Activated naive CD4-positive, alpha-beta T cell (primary cell): ENCODE results near the gene ADGRB2.

ENCODE experiments used
- DNase-seq, 4 experiments: peaks; one replicate each; lab custom pipeline; 2025; lab: John Stamatoyannopoulos, UW

The ADGRB2 gene

GRCh38 chr1:31679091-31679490 lies 85.0 kb downstream of the ADGRB2 start:
- no peak for DNase-seq

- no peak for DNase-seq
These were observed 85.5 kb downstream of the ADGRB2 start for GRCh38 chr1:31678681-31679080.

GRCh38 chr1:31677949-31678348 lies 86.2 kb downstream of the ADGRB2 start:
- DNase-seq, result no peak

- no peak for DNase-seq
These were observed 86.7 kb downstream of the ADGRB2 start for GRCh38 chr1:31677401-31677800.
